BLaER1 (cell line): ENCODE data around the gene JAG1.
A peak's percentile ranks its signal among the peaks of the same experiment; 100 is the strongest.

ENCODE experiments used
- H3K27ac ChIP-seq: shearing (Covaris generic); formaldehyde crosslinking; 2 replicates; pipeline ENCODE4 v1.8.1; 2022
- H3K27me3 ChIP-seq: shearing (Covaris generic); formaldehyde crosslinking; 2 replicates; pipeline ENCODE4 v1.8.1; 2022
- H3K36me3 ChIP-seq: shearing (Covaris generic); formaldehyde crosslinking; 2 replicates; pipeline ENCODE4 v1.8.1; 2022
- H3K4me1 ChIP-seq: shearing (Covaris generic); formaldehyde crosslinking; 2 replicates; pipeline ENCODE4 v1.8.1; 2022
- H3K4me2 ChIP-seq: shearing (Covaris generic); formaldehyde crosslinking; 2 replicates; pipeline ENCODE4 v1.8.1; 2022
- H3K4me3 ChIP-seq: shearing (Covaris generic); formaldehyde crosslinking; 2 replicates; pipeline ENCODE4 v1.8.1; 2022
- H3K9ac ChIP-seq: shearing (Covaris generic); formaldehyde crosslinking; 2 replicates; pipeline ENCODE4 v1.8.1; 2022
- H3K9me3 ChIP-seq: shearing (Covaris generic); formaldehyde crosslinking; 2 replicates; pipeline ENCODE4 v1.8.1; 2022
- H4K20me1 ChIP-seq: shearing (Covaris generic); formaldehyde crosslinking; 2 replicates; pipeline ENCODE4 v1.8.1; 2022
- Cebpa-rat ChIP-seq: shearing (Covaris generic); IDR thresholded peaks from 2 replicates; pipeline ENCODE4 v1.8.1; 2022

The JAG1 gene

GRCh38 chr20:10655720-10656669 is 17.8 kb downstream of the JAG1 start:
- Histone ChIP-seq H3K4me2 (no peak overlapping the region), H3K27me3 (no peaks in the 10 kb centered on the region), H3K9me3 (no peaks in the 10 kb centered on the region), H3K4me1 (peaks cover 7% of the 10 kb centered on the region), H3K27ac (no peak overlapping the region), H3K36me3 (no peaks in the 10 kb centered on the region), H3K9ac (no peak overlapping the region), H3K4me3 (no peak overlapping the region), H4K20me1 (no peaks in the 10 kb centered on the region)
- no peak for TF ChIP-seq Cebpa-rat

- H3K27me3 ChIP-seq: no peaks in the 10 kb centered on the region
- no peak overlapping the region for H3K4me2 ChIP-seq
- H3K4me3 ChIP-seq: no peak overlapping the region
- no peaks in the 10 kb centered on the region for H3K36me3 ChIP-seq
- no peaks in the 10 kb centered on the region for H3K9me3 ChIP-seq
- H4K20me1 ChIP-seq: no peaks in the 10 kb centered on the region
- no peak overlapping the region for H3K27ac ChIP-seq
- no peak for TF ChIP-seq Cebpa-rat
- peaks cover 11% of the 10 kb centered on the region for H3K4me1 ChIP-seq
- H3K9ac ChIP-seq: no peak overlapping the region
Observed at GRCh38 chr20:10654630-10655029, 19.2 kb downstream of the JAG1 start.

- H3K9ac ChIP-seq: no peak overlapping the region
- TF ChIP-seq Cebpa-rat: no peak
- no peak overlapping the region for H3K4me2 ChIP-seq
- H3K27me3 ChIP-seq: no peaks in the 10 kb centered on the region
- no peak overlapping the region for H3K4me3 ChIP-seq
- H3K4me1 ChIP-seq: peaks cover 14% of the 10 kb centered on the region
- H4K20me1 ChIP-seq: no peaks in the 10 kb centered on the region
- no peaks in the 10 kb centered on the region for H3K36me3 ChIP-seq
- H3K9me3 ChIP-seq: no peaks in the 10 kb centered on the region
- no peak overlapping the region for H3K27ac ChIP-seq
Observed at GRCh38 chr20:10654250-10654610, 19.6 kb downstream of the JAG1 start.

GRCh38 chr20:10653599-10654249 is 20.1 kb downstream of the JAG1 start:
- Histone ChIP-seq H3K9me3 (no peaks in the 10 kb centered on the region), H3K4me1 (peaks cover 19% of the 10 kb centered on the region), H3K27ac (no peak overlapping the region), H3K9ac (no peak overlapping the region), H3K36me3 (no peaks in the 10 kb centered on the region), H3K4me2 (no peak overlapping the region), H3K27me3 (no peaks in the 10 kb centered on the region), H3K4me3 (no peak overlapping the region), H4K20me1 (no peaks in the 10 kb centered on the region)
- no peak for TF ChIP-seq Cebpa-rat

- no peak overlapping the region for H3K4me3 ChIP-seq
- H3K27ac ChIP-seq: no peak overlapping the region
- TF ChIP-seq Cebpa-rat: no peak
- no peaks in the 10 kb centered on the region for H3K9me3 ChIP-seq
- H3K9ac ChIP-seq: no peak overlapping the region
- H4K20me1 ChIP-seq: no peaks in the 10 kb centered on the region; the same call in 1 of the 2 replicates
- H3K36me3 ChIP-seq: no peaks in the 10 kb centered on the region
- no peak overlapping the region for H3K4me2 ChIP-seq
- H3K27me3 ChIP-seq: no peaks in the 10 kb centered on the region
- H3K4me1 ChIP-seq: peaks cover 28% of the 10 kb centered on the region
Observed at GRCh38 chr20:10652660-10653261, 21.0 kb downstream of the JAG1 start.

- H3K27ac ChIP-seq: no peak overlapping the region
- H3K36me3 ChIP-seq: no peaks in the 10 kb centered on the region
- TF ChIP-seq Cebpa-rat: no peak
Observed at GRCh38 chr20:10652185-10652584, 21.6 kb downstream of the JAG1 start.

GRCh38 chr20:10651227-10651990 is 22.4 kb downstream of the JAG1 start:
- Histone ChIP-seq H3K4me2 (no peak overlapping the region), H4K20me1 (no peaks in the 10 kb centered on the region; the same call in 1 of the 2 replicates), H3K27me3 (no peaks in the 10 kb centered on the region), H3K4me3 (no peak overlapping the region), H3K27ac (no peak overlapping the region), H3K9me3 (no peaks in the 10 kb centered on the region), H3K9ac (no peak overlapping the region), H3K4me1 (peaks cover 30% of the 10 kb centered on the region), H3K36me3 (no peaks in the 10 kb centered on the region)
- no peak for TF ChIP-seq Cebpa-rat

More at GRCh38 chr20:10652185-10652584, 21.6 kb downstream of the JAG1 start:
- no peaks in the 10 kb centered on the region; the same call in 1 of the 2 replicates for H4K20me1 ChIP-seq
- no peak overlapping the region for H3K4me3 ChIP-seq
- H3K9ac ChIP-seq: no peak overlapping the region
- no peaks in the 10 kb centered on the region for H3K9me3 ChIP-seq
- H3K4me1 ChIP-seq: peaks cover 30% of the 10 kb centered on the region
- H3K27me3 ChIP-seq: no peaks in the 10 kb centered on the region
- H3K4me2 ChIP-seq: no peak overlapping the region

GRCh38 chr20:10649797-10650160 is 24.0 kb downstream of the JAG1 start:
- Histone ChIP-seq H3K4me1 (peaks cover 32% of the 10 kb centered on the region), H3K9me3 (no peaks in the 10 kb centered on the region), H3K4me3 (no peak overlapping the region), H3K27me3 (no peaks in the 10 kb centered on the region), H3K4me2 (no peak overlapping the region), H4K20me1 (no peaks in the 10 kb centered on the region; the same call in 1 of the 2 replicates), H3K9ac (no peak overlapping the region), H3K36me3 (no peaks in the 10 kb centered on the region), H3K27ac (no peak overlapping the region)
- TF ChIP-seq Cebpa-rat: no peak

GRCh38 chr20:10649080-10649796 is 24.6 kb downstream of the JAG1 start:
- peaks cover 37% of the 10 kb centered on the region for H3K4me1 ChIP-seq
- no peak overlapping the region for H3K27ac ChIP-seq
- no peak for TF ChIP-seq Cebpa-rat
- no peak overlapping the region for H3K9ac ChIP-seq
- H4K20me1 ChIP-seq: no peaks in the 10 kb centered on the region; the same call in 1 of the 2 replicates
- H3K36me3 ChIP-seq: no peaks in the 10 kb centered on the region
- H3K4me3 ChIP-seq: no peak overlapping the region
- H3K4me2 ChIP-seq: peak overlapping the region; percentile 31
- H3K27me3 ChIP-seq: no peaks in the 10 kb centered on the region
- no peaks in the 10 kb centered on the region for H3K9me3 ChIP-seq
